GM18867 (cell line): Measurements from ENCODE around the gene ITGB7.
"Not testable (repeated sequence)": the region's sequence is repeated elsewhere in the genome, so short reads cannot be mapped to it uniquely, and the experiment has no call there.

ENCODE experiments used
- ATAC-seq: cut with Tn5 transposase; IDR thresholded peaks from one replicate; pipeline ENCODE4 v1.9.1; 2021; ENCODE audit warnings: mild to moderate bottlenecking, moderate library complexity; ENCODE audit not compliant: unreplicated experiment

Gene ITGB7

GRCh38 chr12:53180931-53181645, 26.0 kb downstream of the ITGB7 start:
- ATAC-seq, result peak; percentile 46

GRCh38 chr12:53180220-53180930, 26.7 kb downstream of the ITGB7 start, which contains the start of the genes CSAD and ZNF740:
Gene CSAD (minus strand): TSS chr12:53180925. CDS start chr12:53173470, 7,455 bp downstream.
Gene ZNF740 (plus strand): TSS chr12:53180722. CDS start chr12:53181984, 1,262 bp downstream.
- ATAC-seq, result peak; percentile 91

DNA sequence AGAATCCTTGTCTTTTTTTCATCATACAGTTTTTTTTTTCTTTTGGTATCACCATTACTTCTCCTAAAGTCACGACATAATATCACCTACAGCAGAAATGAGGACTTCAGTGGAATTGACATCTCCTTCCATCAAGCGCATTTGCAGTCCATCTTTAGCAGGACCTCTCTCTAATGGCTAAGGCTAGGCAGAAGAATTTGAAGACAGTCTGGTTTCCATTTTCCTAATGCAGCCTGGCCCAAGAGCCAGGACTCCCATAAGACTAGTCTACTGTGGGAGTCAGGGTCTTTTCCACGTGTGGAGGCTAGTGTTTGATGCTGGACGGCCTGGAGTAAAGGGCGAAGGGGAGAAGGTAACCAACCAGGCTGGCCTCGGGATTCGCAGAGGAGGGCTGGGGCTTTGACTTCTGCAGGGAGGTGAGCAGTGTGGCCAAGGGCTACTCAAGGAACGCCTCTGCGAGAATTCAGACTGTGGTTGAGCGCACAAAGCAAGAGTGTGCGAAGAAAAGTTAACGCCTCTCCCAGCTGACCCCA, 27.3 kb downstream of the ITGB7 start:
- ATAC-seq, result peak; percentile 13

DNA sequence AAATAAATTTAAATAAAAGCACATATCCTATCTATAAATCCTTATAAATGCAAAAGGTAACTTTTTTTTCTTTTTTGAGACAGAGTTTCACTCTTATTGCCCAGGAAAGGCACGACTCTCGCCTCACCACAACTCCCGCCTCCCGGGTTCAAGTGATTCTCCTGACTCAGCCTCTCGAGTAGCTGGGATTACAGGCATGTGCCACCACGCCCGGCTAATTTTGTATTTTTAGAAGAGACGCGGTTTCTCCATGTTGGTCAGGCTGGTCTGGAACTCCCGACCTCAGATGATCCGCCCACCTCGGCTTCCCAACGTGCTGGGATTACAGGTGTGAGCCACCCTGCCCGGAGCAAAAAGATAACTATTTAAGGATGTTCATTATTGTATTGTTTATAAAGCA, 28.2 kb downstream of the ITGB7 start:
- not testable (repeated sequence) for ATAC-seq

DNA sequence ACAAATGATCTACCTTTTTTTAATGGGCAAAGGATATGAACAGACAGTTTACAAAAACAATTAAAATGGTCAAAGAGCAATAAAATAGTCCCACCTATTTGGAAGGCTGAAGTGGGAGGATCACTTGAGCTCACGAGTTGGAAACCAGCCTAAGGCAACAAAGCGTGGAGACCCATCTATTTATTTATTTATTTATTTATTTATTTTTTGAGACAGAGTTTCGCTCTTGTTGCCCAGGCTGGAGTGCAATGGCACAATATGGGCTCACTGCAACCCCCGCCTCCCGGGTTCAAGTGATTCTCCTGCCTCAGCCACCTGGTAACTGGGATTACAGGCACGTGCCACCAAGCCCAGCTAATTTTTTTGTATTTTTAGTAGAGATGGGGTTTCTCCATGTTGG, 29.6 kb downstream of the ITGB7 start:
- not testable (repeated sequence) for ATAC-seq

DNA sequence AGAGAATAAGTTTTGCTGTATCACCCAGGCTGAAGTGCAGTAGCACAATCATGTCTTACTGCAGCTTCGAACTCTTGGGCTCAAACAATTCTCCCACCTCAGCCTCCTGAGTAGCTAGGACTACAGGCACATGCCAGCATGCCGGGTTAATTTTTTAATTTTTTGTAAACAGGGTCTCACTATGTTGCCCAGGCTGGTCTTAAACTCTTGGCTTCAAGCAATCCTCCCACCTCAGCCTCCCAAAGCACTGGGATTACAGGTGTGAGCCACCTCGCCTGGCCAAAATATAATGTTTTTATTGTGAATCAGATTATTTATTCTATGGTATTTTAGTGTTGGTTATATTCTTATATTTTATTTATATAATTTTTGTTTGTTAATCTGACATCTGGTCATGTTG, 30.3 kb downstream of the ITGB7 start:
- no peak for ATAC-seq

DNA sequence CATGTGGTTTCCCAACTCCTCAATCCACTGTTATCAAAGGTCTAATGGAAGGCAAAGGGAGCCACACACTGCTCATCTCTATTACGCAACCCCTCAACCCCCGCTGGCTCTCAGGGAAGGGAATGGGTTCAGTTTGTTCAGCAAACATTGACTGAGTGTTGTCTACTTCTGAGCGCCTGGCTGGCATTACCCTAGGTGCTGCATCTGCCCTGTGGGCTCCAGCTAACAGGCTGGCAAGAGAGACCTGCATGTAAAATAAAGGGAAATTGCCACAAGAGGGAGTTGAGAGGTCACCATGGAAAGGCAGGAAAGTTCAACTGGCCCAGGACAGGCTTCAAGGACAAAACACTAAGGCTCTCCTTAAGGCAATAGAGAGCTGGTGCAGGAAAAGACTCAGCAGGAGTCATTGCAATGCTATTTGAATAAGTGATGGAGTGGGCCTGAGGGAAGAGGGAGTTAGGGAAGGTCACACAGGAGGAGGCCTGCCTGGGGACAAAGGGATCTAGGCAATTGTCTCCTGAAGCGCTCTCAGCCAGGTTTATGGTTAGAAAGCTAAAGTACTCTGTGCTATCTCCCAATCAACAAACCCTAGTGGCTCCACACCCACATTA, 32.1 kb downstream of the ITGB7 start:
- no peak for ATAC-seq

DNA sequence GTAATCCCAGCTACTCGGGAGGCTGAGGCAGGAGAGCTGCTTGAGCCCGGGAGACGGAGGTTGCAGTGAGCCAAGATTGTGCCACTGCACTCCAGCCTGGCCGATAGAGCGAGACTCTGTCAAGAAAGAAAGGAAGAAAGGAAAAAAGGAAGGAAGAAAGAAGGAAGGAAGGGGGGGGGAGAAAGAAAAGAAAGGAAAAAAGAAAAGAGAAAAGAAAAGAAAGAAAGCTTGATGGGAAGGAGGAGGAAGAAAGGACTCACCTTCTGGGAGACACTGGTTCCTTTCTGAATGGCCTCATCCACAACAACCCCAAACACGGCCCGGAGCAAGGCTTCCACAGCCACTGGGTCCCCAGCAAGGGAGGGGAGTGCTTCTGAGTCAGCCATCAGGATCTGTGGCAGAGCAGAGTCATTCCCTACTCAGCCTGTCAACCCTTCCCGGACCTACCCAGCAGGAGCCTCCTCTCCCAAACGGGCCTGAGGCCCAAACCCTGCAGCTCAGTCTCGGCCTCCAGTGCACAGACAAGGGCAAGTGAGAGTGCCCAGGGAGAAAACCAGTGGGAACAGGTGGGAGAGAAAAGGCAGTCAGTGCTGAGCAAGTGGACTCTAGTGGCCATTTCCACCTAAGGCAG, 33.9 kb downstream of the ITGB7 start:
- no peak for ATAC-seq

- no peak for ATAC-seq
These were observed 34.7 kb downstream of the ITGB7 start for GRCh38 chr12:53172352-53172751.

GRCh38 chr12:53171725-53172329, 35.2 kb downstream of the ITGB7 start:
- ATAC-seq, result no peak

- no peak for ATAC-seq
These were observed 36.0 kb downstream of the ITGB7 start for GRCh38 chr12:53170876-53171724.

- no peak for ATAC-seq
These were observed 36.8 kb downstream of the ITGB7 start for GRCh38 chr12:53170215-53170614.

DNA sequence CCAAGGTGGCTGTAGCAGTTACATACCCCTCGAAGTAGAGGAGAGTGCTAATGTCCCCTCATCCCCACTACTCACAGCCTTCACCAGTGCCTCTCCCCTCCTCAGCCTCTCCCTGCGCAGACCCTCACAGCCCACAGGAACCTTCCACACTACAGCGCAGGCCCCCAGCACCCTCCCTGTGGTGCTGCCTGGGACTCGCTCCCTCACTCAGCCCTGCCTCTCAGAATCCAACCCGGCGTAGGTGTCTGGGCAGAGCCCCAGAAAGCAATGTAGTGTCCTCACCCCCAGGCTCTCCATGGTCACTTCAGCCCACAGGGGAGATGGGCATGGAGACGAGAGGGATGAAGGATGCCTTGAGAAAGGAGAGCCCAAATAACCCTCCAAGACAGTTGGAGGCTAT, 37.4 kb downstream of the ITGB7 start:
- no peak for ATAC-seq

- ATAC-seq, result no peak
These were observed 40.2 kb downstream of the ITGB7 start for GRCh38 chr12:53166837-53167236.

- not testable (repeated sequence) for ATAC-seq
These were observed 44.0 kb downstream of the ITGB7 start for GRCh38 chr12:53163008-53163407.

DNA sequence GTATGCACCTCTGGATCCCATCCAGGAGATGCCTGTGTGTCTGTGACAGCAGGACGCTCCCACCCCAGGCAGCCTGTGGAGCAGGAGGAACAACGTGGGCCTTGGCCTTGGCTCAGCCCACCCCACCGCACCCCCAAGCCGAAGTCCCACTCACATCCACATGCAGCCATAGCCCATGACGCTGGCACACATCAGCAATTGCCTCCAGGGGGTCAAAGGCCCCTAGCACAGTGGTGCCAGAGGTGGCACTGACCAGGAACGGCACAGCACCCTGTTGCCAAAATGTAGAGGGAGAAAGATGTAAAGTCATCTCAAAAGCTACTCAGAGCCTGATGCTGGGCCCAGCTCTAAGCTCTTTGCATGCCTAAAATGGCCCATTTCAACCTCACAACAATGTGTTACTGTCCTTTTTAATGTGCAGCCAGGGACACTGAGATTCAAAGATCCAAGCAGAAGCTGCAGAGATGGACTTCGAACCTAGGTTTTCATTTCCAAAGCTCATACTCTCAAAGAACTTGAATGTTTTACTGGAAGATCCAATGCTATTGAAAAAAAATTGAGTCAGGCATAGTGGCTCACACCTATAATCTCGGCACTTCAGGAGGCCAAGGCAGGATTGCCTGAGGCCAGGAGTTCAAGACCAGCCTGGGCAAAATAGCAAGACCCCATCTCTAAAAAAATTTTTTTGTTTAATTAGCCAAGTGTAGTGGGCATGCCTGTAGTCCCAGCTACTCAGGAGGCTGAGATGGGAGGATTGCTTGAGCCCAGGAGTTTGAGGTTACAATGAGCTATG, 45.7 kb downstream of the ITGB7 start:
- ATAC-seq, result no peak

DNA sequence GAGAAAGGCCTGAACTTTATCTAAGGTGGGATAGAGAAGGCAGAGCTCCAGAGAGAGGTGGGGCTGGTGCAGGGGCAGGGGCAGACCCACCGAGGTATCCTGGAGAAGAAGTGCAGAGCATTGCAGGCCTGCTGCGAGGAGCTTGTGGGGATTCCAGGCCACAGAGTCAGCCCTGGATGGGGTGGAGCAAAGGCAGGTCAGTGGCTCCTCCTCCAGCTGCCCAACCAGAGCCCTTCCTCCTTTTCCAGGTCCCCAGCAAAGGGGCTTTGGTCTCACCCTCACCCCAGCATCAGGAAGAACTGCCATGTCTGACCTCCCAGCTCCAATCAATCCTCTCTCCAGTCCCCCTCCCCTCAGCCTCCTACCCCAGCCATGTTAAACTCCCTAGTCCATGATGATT, 46.4 kb downstream of the ITGB7 start:
- ATAC-seq, result no peak

- ATAC-seq, result no peak
These were observed 47.1 kb downstream of the ITGB7 start for GRCh38 chr12:53160000-53160399.
